ENCODE measurements around the gene TRMT1. TPM values are rescaled to one million over a fixed set of nuclear protein-coding genes. Genes with fewer than 3 reads are reported as not detected.
"Not testable (repeated sequence)": the region's sequence is repeated elsewhere in the genome, so short reads cannot be mapped to it uniquely, and the experiment has no call there.

The TRMT1 gene
- total RNA-seq, 4 donors from 2014 or later, result 27.0 to 70.5 (median 39.2) TPM

DNA sequence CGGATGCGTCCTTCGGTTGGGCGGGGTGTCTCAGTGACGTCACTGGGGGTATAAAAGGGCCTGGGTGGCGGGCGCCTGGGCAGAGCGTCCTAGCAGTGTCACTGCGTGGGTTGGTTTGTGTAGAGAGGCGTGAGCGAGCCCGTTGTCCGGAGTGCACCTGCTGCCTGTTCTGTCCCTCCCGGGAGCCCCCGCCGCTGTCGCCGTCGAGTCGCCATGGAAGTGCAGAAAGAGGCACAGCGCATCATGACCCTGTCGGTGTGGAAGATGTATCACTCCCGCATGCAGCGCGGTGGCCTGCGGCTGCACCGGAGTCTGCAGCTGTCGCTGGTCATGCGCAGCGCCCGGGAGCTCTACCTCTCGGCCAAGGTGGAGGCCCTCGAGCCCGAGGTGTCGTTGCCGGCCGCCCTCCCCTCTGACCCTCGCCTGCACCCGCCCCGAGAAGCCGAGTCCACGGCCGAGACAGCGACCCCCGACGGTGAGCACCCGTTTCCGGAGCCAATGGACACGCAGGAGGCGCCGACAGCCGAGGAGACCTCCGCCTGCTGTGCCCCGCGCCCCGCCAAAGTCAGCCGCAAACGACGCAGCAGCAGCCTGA, 36.5 kb upstream of the TRMT1 start:
- TF ChIP-seq, protein P1, sequence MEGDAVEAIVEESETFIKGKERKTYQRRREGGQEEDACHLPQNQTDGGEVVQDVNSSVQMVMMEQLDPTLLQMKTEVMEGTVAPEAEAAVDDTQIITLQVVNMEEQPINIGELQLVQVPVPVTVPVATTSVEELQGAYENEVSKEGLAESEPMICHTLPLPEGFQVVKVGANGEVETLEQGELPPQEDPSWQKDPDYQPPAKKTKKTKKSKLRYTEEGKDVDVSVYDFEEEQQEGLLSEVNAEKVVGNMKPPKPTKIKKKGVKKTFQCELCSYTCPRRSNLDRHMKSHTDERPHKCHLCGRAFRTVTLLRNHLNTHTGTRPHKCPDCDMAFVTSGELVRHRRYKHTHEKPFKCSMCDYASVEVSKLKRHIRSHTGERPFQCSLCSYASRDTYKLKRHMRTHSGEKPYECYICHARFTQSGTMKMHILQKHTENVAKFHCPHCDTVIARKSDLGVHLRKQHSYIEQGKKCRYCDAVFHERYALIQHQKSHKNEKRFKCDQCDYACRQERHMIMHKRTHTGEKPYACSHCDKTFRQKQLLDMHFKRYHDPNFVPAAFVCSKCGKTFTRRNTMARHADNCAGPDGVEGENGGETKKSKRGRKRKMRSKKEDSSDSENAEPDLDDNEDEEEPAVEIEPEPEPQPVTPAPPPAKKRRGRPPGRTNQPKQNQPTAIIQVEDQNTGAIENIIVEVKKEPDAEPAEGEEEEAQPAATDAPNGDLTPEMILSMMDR (IDR thresholded peaks at IDR 0.05), result no peak
- peak; percentile 97 for DNase-seq (ENCODE audit: low spot score)
- ATAC-seq (ENCODE audit: low FRiP score), result peak; percentile 15

DNA sequence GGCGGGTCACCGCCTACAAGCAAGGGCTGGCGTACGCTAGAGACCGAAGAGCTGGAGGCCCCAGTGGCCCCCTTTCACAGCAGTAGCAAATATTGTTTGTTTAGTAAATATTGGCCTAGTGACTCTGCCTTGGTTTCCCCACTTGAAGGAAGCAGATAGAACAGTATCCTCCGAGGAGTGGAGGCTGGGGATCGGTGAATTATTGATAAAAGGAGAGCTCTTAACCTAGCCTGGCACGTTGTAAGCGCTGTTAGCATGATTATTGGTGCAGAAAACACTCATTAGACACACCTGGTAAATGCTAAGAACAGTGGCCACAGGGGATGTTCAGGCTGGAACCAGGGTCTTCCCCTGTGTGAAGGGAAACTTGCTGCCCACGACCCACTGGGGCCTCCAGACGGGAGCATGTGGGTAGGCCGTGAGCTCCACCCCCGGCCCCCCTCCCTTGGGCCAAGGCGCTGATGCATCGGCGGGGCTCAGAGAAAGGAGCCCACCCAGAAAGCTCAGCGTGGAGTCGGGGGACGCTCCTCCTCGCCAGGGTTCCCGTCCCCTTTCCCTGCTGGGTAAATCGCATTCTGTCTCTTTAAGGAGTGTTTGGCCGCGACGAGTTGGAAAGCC, 35.9 kb upstream of the TRMT1 start:
- DNase-seq (ENCODE audit: low spot score) (no peak), ATAC-seq (ENCODE audit: low FRiP score) (no peak)
- TF ChIP-seq, protein P1 (IDR thresholded peaks at IDR 0.05), result no peak

GRCh38 chr19:13151605-13152355, 35.2 kb upstream of the TRMT1 start:
- TF ChIP-seq, protein P1 (IDR thresholded peaks at IDR 0.05), result no peak
- ATAC-seq (ENCODE audit: low FRiP score) (peak; percentile 46), DNase-seq (ENCODE audit: low spot score) (peak; percentile 87)

- DNase-seq (ENCODE audit: low spot score), result no peak
- ATAC-seq (ENCODE audit: low FRiP score), result no peak
- TF ChIP-seq, protein P1 (IDR thresholded peaks at IDR 0.05), result no peak
These were observed 34.5 kb upstream of the TRMT1 start for GRCh38 chr19:13150931-13151604.

DNA sequence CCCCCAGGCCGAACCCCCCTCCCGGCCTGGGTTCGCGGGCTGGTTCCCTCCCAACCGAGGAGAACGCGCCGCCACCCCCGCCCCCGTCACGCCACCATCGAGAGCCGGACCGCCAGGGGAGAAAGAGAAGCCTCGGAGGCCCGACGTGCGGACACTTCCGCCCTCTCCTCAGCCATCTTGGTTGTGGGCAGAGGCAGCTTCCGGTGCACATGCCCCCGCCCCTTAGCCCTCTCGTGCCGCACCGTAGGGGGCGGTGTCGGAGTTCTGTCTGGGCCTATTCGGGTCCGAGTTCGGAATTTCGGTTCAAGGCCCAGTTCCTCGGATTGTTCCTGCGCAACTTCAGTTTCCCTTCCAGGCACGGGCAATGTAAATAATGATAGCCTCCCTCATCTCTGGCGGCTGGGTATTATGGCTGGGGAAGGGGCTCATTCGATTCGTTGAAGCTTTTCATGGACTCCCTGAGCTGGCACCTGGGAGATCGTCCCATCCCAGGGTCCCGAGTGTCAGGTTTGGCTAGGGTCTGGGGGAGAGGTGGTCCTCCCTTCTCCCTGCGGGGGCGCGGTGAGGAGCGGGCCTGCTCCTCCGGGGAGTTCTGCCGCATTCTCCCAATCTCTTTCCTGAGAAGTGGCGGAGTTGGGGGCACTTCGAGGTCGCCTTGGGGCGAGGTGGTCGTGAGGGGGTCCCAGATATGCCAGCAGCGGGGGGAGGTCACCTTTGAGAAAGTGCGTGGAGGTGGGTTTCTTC, 33.8 kb upstream of the TRMT1 start, which contains the start of the genes IER2 and STX10:
IER2 (plus strand) TSS at position 225 of the 744 bp plus-strand sequence. CDS start 2,776 bp downstream, outside the sequence.
STX10 (minus strand) TSS at position 189 of the 744 bp plus-strand sequence. CDS start 202 bp downstream, outside the sequence.
- DNase-seq (ENCODE audit: low spot score), result peak; percentile 74
- TF ChIP-seq, protein P1 (IDR thresholded peaks at IDR 0.05), result no peak
- ATAC-seq (ENCODE audit: low FRiP score), result peak; percentile 64

DNA sequence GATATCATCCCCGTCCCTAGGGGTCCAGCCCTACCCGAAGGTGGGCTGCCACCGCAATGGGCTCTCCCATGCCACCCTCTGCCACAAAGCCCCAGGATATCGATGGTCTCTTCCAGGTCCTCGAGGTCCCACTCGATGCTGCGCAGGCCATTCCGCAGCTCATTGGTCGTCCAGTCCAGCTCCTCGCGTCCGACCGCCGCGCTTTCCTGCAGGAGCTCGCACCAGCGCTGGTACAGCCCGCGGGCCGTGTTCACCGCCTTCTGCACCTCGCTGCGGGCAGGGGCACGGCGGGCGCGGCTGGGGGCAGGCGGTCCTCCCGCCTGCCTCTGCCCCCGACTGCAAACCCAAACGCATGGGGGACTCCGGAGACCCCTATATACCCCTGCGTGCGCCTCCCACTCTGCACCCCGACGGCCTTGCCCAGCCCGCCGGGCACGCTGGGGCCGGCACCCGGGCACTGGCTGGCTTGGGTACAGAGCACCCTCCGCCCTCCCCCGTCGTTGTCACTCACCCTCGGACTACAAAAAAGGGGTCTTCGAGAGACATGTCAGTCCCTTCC, 33.2 kb upstream of the TRMT1 start:
- ATAC-seq (ENCODE audit: low FRiP score) (peak; percentile 4), DNase-seq (ENCODE audit: low spot score) (no peak)
- TF ChIP-seq, protein P1 (IDR thresholded peaks at IDR 0.05), result no peak

DNA sequence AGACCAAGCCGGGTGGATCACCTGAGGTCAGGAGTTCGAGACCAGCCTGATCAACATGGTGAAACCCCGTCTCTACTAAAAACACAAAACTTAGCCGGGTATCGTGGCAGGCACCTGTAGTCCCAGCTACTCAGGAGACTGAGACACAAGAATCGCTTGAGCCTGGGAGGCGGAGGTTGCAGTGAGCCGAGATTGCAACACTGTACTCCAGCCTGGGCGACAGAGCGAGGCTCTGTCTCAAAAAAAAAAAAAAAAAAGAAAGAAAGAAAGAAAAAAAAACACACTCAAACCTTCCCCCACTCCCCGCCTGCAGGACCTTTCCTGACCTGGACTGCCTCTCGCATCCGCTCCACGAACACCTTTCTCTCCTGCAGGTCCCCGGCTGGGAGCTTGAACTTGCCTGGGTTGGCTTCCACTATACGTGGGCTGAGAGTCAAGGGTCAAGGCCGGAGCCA, 32.7 kb upstream of the TRMT1 start:
- DNase-seq (ENCODE audit: low spot score); ATAC-seq (ENCODE audit: low FRiP score): not testable (repeated sequence)
